ENCODE results near the gene NRXN3.

GRCh38 chr14:79016828-79017505 is 846.8 kb downstream of the NRXN3 start:
- TF ChIP-seq EZH2phosphoT487 (IDR thresholded peaks at IDR 0.05; ENCODE audit: insufficient read depth, low read depth) (no peak), EZH2 (IDR thresholded peaks at IDR 0.05; ENCODE audit: insufficient read depth, poor library complexity, severe bottlenecking) (no peak)
